ENCODE data around the gene SWAP70.

GRCh38 chr11:9747828-9748227, 84.0 kb downstream of the SWAP70 start:
- no peak for TF ChIP-seq EZH2phosphoT487 (conservative IDR thresholded peaks at IDR 0.05; ENCODE audit: low read length)
- no peak for TF ChIP-seq CTCF (IDR thresholded peaks at IDR 0.05; ENCODE audit: insufficient read depth, low read length, poor library complexity, severe bottlenecking)
